ENCODE results near the gene DENND5A.

- TF ChIP-seq CTCF (IDR thresholded peaks at IDR 0.05) (no peak), EZH2 (IDR thresholded peaks at IDR 0.05; ENCODE audit: borderline replicate concordance, insufficient read depth, low read depth, low read length, poor library complexity, severe bottlenecking) (no peak)
Observed at GRCh38 chr11:9148727-9149126, 116.4 kb downstream of the DENND5A start.
